Measurements from ENCODE around the gene MAP4. TPM values are rescaled to one million over a fixed set of nuclear protein-coding genes. Genes with fewer than 3 reads are reported as not detected.
A peak's percentile ranks its signal among the peaks of the same experiment; 100 is the strongest.

Gene MAP4
- total RNA-seq, 1 experiment from 2014 or later: 140 TPM

DNA sequence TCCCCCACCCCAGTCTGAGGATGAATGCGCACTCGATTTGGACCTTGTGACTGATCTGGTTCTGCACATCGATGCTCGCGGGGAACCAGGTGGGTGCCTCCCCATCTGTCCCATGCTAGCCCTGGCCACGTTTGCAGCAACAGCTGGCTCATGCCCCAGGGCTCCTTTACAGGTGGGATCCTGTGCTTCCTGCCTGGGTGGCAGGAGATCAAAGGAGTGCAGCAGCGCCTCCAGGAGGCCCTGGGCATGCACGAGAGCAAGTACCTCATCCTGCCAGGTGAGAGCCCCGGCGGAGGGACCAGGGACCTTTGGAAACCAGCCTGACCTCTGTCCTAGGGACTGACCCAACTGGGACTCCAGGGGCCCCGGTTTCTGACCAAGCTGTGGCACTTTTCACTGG, 169.0 kb downstream of the MAP4 start:
- Histone ChIP-seq H2AFZ (ENCODE audit: low read length) (no peak overlapping the region), H4K5ac (ENCODE audit: insufficient read length, low read depth, low read length) (no peak overlapping the region), H3T11ph (ENCODE audit: low read length) (no peak overlapping the region), H4K20me1 (ENCODE audit: control insufficient read depth, insufficient read depth, insufficient read length) (no peaks in the 10 kb centered on the region), H3K18ac (ENCODE audit: insufficient read length, low read depth, low read length) (no peak overlapping the region), H2BK12ac (ENCODE audit: insufficient read length, low read depth, low read length) (no peak overlapping the region), H4K91ac (ENCODE audit: insufficient read length, low read depth, low read length) (no peak overlapping the region), H2AK5ac (ENCODE audit: insufficient read length, low read length) (no peak overlapping the region), H3K4me1 (ENCODE audit: insufficient read depth, low read length) (no peaks in the 10 kb centered on the region), H3K79me2 (ENCODE audit: insufficient read depth, low read length) (no peaks in the 10 kb centered on the region), H3K27me3 (ENCODE audit: insufficient read depth, low read length) (no peaks in the 10 kb centered on the region), H2BK5ac (ENCODE audit: insufficient read length, low read length) (no peak overlapping the region), H3K4me2 (ENCODE audit: insufficient read depth, insufficient read length, low read length) (no peak overlapping the region), H2BK120ac (ENCODE audit: low read depth, low read length, poor library complexity, severe bottlenecking) (no peak overlapping the region), H3K23me2 (ENCODE audit: insufficient read length, low read depth, low read length, poor library complexity, severe bottlenecking) (no peaks in the 10 kb centered on the region), H2BK15ac (ENCODE audit: low read depth, low read length) (no peak overlapping the region), H3K23ac (ENCODE audit: insufficient read length, low read depth, low read length) (no peak overlapping the region), H2BK20ac (ENCODE audit: low read depth, low read length, poor library complexity, severe bottlenecking) (no peak overlapping the region), H3K14ac (ENCODE audit: insufficient read depth, low read length) (no peak overlapping the region), H3K9ac (ENCODE audit: extremely low read depth, insufficient read length, low read length) (no peak overlapping the region), H3K27ac (ENCODE audit: insufficient read length, low read depth, low read length) (no peak overlapping the region), H4K8ac (replicated peaks; ENCODE audit: insufficient read length, low read depth, low read length) (no peak overlapping the region), H3K4ac (ENCODE audit: low read depth, low read length) (no peak overlapping the region), H3K56ac (ENCODE audit: insufficient read length, low read depth, low read length) (no peak overlapping the region), H3K79me1 (ENCODE audit: insufficient read depth, low read depth, low read length, poor library complexity, severe bottlenecking) (no peaks in the 10 kb centered on the region), H3K9me3 (ENCODE audit: control insufficient read depth, low read depth, low read length) (no peaks in the 10 kb centered on the region)
- DNase-seq: peak; percentile 66
- Mint-ChIP-seq H3K27me3 (ENCODE audit: low read depth) (no peaks in the 10 kb centered on the region), H3K36me3 (ENCODE audit: insufficient read depth in 1 of 3, low read depth in 3 of 3) (peaks cover 60 to 96% (median 84%) of the 10 kb centered on the region in 3 experiments), H3K4me3 (no peak overlapping the region), H3K4me1 (peaks cover 8 to 22% of the 10 kb centered on the region in 2 experiments), H3K9me3 (no peaks in the 10 kb centered on the region; a peak in 1 of 5 replicates), H3K27ac (peak overlapping the region in 2 of 3 experiments; percentile 20 to 82; a peak in 2 of 7 replicates)
- TF ChIP-seq, protein P1, sequence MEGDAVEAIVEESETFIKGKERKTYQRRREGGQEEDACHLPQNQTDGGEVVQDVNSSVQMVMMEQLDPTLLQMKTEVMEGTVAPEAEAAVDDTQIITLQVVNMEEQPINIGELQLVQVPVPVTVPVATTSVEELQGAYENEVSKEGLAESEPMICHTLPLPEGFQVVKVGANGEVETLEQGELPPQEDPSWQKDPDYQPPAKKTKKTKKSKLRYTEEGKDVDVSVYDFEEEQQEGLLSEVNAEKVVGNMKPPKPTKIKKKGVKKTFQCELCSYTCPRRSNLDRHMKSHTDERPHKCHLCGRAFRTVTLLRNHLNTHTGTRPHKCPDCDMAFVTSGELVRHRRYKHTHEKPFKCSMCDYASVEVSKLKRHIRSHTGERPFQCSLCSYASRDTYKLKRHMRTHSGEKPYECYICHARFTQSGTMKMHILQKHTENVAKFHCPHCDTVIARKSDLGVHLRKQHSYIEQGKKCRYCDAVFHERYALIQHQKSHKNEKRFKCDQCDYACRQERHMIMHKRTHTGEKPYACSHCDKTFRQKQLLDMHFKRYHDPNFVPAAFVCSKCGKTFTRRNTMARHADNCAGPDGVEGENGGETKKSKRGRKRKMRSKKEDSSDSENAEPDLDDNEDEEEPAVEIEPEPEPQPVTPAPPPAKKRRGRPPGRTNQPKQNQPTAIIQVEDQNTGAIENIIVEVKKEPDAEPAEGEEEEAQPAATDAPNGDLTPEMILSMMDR (conservative IDR thresholded peaks at IDR 0.05): peak; percentile 35; the same call in 2 of the 3 replicates
- WGBS (ENCODE audit: extremely low coverage, insufficient read length, low lambda C conversion rate): no CpG with 5 or more reads among the region's 11 CpGs

All from H9 (cell line).